WERI-Rb-1 (cell line): ENCODE data around the gene ABCC4.

Experiments used
- DNase-seq: peaks from one replicate; pipeline ENCODE4 v3.0.0-alpha.2; 2020
- H3K27ac ChIP-seq: fragments of 250-450 bp; sonication (Bioruptor Pico); 2 replicates; pipeline ENCODE4 v1.5.1; 2020; ENCODE audit warnings: mild to moderate bottlenecking, moderate library complexity
- H3K27me3 ChIP-seq: fragments of 250-450 bp; sonication (Bioruptor Pico); 2 replicates; pipeline ENCODE4 v1.5.1; 2021; ENCODE audit warnings: mild to moderate bottlenecking, low read depth, moderate library complexity; ENCODE audit not compliant: insufficient read depth, severe bottlenecking
- H3K36me3 ChIP-seq: fragments of 250-450 bp; sonication (Bioruptor Pico); 2 replicates; pipeline ENCODE4 v1.5.1; 2020; ENCODE audit warnings: mild to moderate bottlenecking, moderate library complexity
- H3K4me3 ChIP-seq: 2 replicates; pipeline ENCODE4 v1.5.1; 2011; ENCODE audit warnings: low read depth, mild to moderate bottlenecking, control low read depth, low read length
- H3K9me3 ChIP-seq: fragments of 250-450 bp; sonication (Bioruptor Pico); 2 replicates; pipeline ENCODE4 v1.5.1; 2021; ENCODE audit warnings: mild to moderate bottlenecking, moderate library complexity; ENCODE audit not compliant: severe bottlenecking
- TF ChIP-seq, protein P1 (sequence below): IDR thresholded peaks from 2 replicates; pipeline ENCODE4 v1.5.1; 2011; ENCODE audit warnings: low read depth, mild to moderate bottlenecking, control low read depth, inconsistent platforms, low read length

Gene ABCC4

GRCh38 chr13:95188128-95188527 is 113.1 kb downstream of the ABCC4 start:
- H3K27me3 ChIP-seq: no peaks in the 10 kb centered on the region
- DNase-seq: no peak
- no peaks in the 10 kb centered on the region for H3K9me3 ChIP-seq
- H3K4me3 ChIP-seq: no peak overlapping the region
- no peaks in the 10 kb centered on the region for H3K36me3 ChIP-seq
- TF ChIP-seq, protein P1, sequence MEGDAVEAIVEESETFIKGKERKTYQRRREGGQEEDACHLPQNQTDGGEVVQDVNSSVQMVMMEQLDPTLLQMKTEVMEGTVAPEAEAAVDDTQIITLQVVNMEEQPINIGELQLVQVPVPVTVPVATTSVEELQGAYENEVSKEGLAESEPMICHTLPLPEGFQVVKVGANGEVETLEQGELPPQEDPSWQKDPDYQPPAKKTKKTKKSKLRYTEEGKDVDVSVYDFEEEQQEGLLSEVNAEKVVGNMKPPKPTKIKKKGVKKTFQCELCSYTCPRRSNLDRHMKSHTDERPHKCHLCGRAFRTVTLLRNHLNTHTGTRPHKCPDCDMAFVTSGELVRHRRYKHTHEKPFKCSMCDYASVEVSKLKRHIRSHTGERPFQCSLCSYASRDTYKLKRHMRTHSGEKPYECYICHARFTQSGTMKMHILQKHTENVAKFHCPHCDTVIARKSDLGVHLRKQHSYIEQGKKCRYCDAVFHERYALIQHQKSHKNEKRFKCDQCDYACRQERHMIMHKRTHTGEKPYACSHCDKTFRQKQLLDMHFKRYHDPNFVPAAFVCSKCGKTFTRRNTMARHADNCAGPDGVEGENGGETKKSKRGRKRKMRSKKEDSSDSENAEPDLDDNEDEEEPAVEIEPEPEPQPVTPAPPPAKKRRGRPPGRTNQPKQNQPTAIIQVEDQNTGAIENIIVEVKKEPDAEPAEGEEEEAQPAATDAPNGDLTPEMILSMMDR: no peak
- no peak overlapping the region for H3K27ac ChIP-seq

GRCh38 chr13:95185851-95186250 is 115.4 kb downstream of the ABCC4 start:
- H3K27me3 ChIP-seq: no peaks in the 10 kb centered on the region
- TF ChIP-seq, protein P1: no peak
- H3K9me3 ChIP-seq: no peaks in the 10 kb centered on the region
- no peak for DNase-seq
- H3K36me3 ChIP-seq: no peaks in the 10 kb centered on the region
- H3K27ac ChIP-seq: no peak overlapping the region
- H3K4me3 ChIP-seq: no peak overlapping the region

DNA sequence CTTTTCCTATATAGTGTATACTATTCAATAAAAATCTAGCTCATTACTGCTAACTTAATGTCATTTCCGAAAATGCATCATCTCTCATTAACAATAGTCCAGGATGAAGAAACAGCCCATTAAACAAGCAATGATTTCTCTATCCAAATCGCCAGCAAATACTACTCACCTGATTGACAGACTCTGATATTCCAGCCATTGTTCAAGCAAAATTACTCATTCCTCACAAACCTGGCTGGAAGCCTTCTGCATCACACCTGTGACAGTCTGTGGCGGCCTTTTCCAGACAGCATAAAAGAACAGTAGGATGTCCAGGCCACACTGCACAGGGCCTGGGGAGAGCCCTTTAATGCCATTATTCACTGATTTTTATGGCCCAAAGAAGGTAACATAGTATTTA is 115.9 kb downstream of the ABCC4 start:
- Histone ChIP-seq H3K27me3 (no peaks in the 10 kb centered on the region), H3K9me3 (no peaks in the 10 kb centered on the region), H3K4me3 (no peak overlapping the region), H3K36me3 (no peaks in the 10 kb centered on the region), H3K27ac (no peak overlapping the region)
- TF ChIP-seq, protein P1: no peak
- DNase-seq: no peak

GRCh38 chr13:95184317-95184716 is 116.9 kb downstream of the ABCC4 start:
- Histone ChIP-seq H3K9me3 (no peaks in the 10 kb centered on the region), H3K4me3 (no peak overlapping the region), H3K27ac (no peak overlapping the region), H3K27me3 (no peaks in the 10 kb centered on the region), H3K36me3 (no peaks in the 10 kb centered on the region)
- no peak for DNase-seq
- TF ChIP-seq, protein P1: no peak

GRCh38 chr13:95182570-95183265 is 118.5 kb downstream of the ABCC4 start:
- H3K4me3 ChIP-seq: no peak overlapping the region
- H3K9me3 ChIP-seq: no peaks in the 10 kb centered on the region
- no peak overlapping the region for H3K27ac ChIP-seq
- TF ChIP-seq, protein P1: no peak
- no peaks in the 10 kb centered on the region for H3K36me3 ChIP-seq
- no peaks in the 10 kb centered on the region for H3K27me3 ChIP-seq
- DNase-seq: no peak

GRCh38 chr13:95181586-95181985 is 119.7 kb downstream of the ABCC4 start:
- Histone ChIP-seq H3K4me3 (no peak overlapping the region), H3K27ac (no peak overlapping the region)
- DNase-seq: no peak

More at GRCh38 chr13:95181586-95181985, 119.7 kb downstream of the ABCC4 start:
- H3K9me3 ChIP-seq: no peaks in the 10 kb centered on the region
- no peaks in the 10 kb centered on the region; the same call in 1 of the 2 replicates for H3K36me3 ChIP-seq
- no peaks in the 10 kb centered on the region for H3K27me3 ChIP-seq
- TF ChIP-seq, protein P1: no peak
